ENCODE data around the gene JAZF1.
A peak's percentile ranks its signal among the peaks of the same experiment; 100 is the strongest.

The JAZF1 gene

GRCh38 chr7:28207486-28208158 lies 27.0 kb upstream of the JAZF1 start:
- H3K27me3 ChIP-seq (ENCODE audit: insufficient read depth, low read depth), result no peaks in the 10 kb centered on the region
- no peaks in the 10 kb centered on the region for H4K20me1 ChIP-seq (ENCODE audit: insufficient read depth)
- no peak overlapping the region for H3K9ac ChIP-seq
- no peak overlapping the region for H3K4me3 ChIP-seq (IDR thresholded peaks at IDR 0.05; ENCODE audit: insufficient read depth, low read depth, low read length)
- no peak overlapping the region for H2AFZ ChIP-seq (ENCODE audit: low read depth)
- TF ChIP-seq, protein P1, sequence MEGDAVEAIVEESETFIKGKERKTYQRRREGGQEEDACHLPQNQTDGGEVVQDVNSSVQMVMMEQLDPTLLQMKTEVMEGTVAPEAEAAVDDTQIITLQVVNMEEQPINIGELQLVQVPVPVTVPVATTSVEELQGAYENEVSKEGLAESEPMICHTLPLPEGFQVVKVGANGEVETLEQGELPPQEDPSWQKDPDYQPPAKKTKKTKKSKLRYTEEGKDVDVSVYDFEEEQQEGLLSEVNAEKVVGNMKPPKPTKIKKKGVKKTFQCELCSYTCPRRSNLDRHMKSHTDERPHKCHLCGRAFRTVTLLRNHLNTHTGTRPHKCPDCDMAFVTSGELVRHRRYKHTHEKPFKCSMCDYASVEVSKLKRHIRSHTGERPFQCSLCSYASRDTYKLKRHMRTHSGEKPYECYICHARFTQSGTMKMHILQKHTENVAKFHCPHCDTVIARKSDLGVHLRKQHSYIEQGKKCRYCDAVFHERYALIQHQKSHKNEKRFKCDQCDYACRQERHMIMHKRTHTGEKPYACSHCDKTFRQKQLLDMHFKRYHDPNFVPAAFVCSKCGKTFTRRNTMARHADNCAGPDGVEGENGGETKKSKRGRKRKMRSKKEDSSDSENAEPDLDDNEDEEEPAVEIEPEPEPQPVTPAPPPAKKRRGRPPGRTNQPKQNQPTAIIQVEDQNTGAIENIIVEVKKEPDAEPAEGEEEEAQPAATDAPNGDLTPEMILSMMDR (conservative IDR thresholded peaks at IDR 0.05; ENCODE audit: low read depth, low read length), result no peak
- H3K36me3 ChIP-seq (ENCODE audit: insufficient read depth), result no peaks in the 10 kb centered on the region
- H3K27ac ChIP-seq, result no peak overlapping the region
- peak overlapping the region; percentile 1; the same call in 1 of the 2 replicates for H3K4me2 ChIP-seq
- H3K79me2 ChIP-seq (ENCODE audit: insufficient read depth, low read depth), result no peaks in the 10 kb centered on the region
- H3K4me1 ChIP-seq (ENCODE audit: low read depth, poor library complexity, severe bottlenecking), result peaks cover 39% of the 10 kb centered on the region

DNA sequence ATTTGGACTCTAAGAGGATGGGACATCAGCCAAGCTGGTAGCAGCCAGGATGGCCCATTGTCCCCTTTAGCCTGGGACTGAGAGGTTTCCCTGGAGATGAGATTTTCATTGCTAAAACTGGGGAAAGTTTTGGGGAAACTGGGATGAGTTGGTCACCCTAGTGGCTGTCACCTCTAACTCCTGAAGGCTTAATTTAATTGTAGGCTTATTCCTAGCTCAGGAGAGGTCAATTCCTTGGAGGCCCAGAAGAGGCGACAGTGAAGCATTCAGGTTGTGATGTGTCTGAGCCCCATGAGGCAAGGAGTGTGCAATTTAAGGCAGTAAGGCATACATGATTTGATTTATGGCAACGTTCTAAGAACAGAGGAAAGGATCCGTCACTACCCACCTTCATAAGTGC lies 24.9 kb upstream of the JAZF1 start:
- Histone ChIP-seq H3K9ac (no peak overlapping the region), H3K4me3 (IDR thresholded peaks at IDR 0.05; ENCODE audit: insufficient read depth, low read depth, low read length) (no peak overlapping the region), H3K36me3 (ENCODE audit: insufficient read depth) (no peaks in the 10 kb centered on the region), H3K27ac (no peak overlapping the region), H2AFZ (ENCODE audit: low read depth) (no peak overlapping the region), H3K79me2 (ENCODE audit: insufficient read depth, low read depth) (no peaks in the 10 kb centered on the region), H3K27me3 (ENCODE audit: insufficient read depth, low read depth) (no peaks in the 10 kb centered on the region), H3K4me1 (ENCODE audit: low read depth, poor library complexity, severe bottlenecking) (peaks cover 35% of the 10 kb centered on the region), H4K20me1 (ENCODE audit: insufficient read depth) (no peaks in the 10 kb centered on the region), H3K4me2 (no peak overlapping the region)
- TF ChIP-seq, protein P1 (conservative IDR thresholded peaks at IDR 0.05; ENCODE audit: low read depth, low read length), result no peak

- Histone ChIP-seq H4K20me1 (ENCODE audit: insufficient read depth) (no peaks in the 10 kb centered on the region), H3K9ac (no peak overlapping the region), H3K4me1 (ENCODE audit: low read depth, poor library complexity, severe bottlenecking) (peaks cover 25% of the 10 kb centered on the region), H3K36me3 (ENCODE audit: insufficient read depth) (no peaks in the 10 kb centered on the region), H3K27ac (no peak overlapping the region), H3K4me3 (IDR thresholded peaks at IDR 0.05; ENCODE audit: insufficient read depth, low read depth, low read length) (no peak overlapping the region), H3K79me2 (ENCODE audit: insufficient read depth, low read depth) (no peaks in the 10 kb centered on the region), H3K4me2 (no peak overlapping the region), H2AFZ (ENCODE audit: low read depth) (no peak overlapping the region), H3K27me3 (ENCODE audit: insufficient read depth, low read depth) (no peaks in the 10 kb centered on the region)
- TF ChIP-seq, protein P1 (conservative IDR thresholded peaks at IDR 0.05; ENCODE audit: low read depth, low read length), result no peak
Observed at GRCh38 chr7:28203508-28204240, 23.1 kb upstream of the JAZF1 start.

DNA sequence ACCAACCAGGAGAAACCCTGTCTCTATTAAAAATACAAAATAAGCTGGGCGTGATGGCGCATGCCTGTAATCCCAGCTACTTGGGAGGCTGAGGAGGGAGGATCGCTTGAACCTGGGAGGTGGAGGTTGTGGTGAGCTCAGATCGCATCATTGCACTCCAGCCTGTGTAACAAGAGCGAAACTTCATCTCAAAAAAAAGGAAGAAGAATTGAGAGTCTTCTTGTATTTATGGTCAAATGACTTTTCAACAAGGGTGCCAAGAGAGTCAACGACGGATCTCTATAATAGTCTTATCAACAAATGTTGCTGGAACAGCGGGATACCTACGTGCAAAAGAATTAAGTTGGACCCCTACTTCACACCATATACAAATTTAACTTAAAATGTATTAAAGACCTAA lies 21.6 kb upstream of the JAZF1 start:
- Histone ChIP-seq H4K20me1 (ENCODE audit: insufficient read depth) (no peaks in the 10 kb centered on the region), H3K4me1 (ENCODE audit: low read depth, poor library complexity, severe bottlenecking) (peaks cover 11% of the 10 kb centered on the region), H3K27me3 (ENCODE audit: insufficient read depth, low read depth) (no peaks in the 10 kb centered on the region), H3K4me2 (no peak overlapping the region), H3K4me3 (IDR thresholded peaks at IDR 0.05; ENCODE audit: insufficient read depth, low read depth, low read length) (no peak overlapping the region), H3K36me3 (ENCODE audit: insufficient read depth) (no peaks in the 10 kb centered on the region), H3K27ac (no peak overlapping the region), H3K9ac (no peak overlapping the region), H3K79me2 (ENCODE audit: insufficient read depth, low read depth) (no peaks in the 10 kb centered on the region), H2AFZ (ENCODE audit: low read depth) (no peak overlapping the region)
- TF ChIP-seq, protein P1 (conservative IDR thresholded peaks at IDR 0.05; ENCODE audit: low read depth, low read length), result no peak
